Activated T-helper 1 cell treated with Interleukin-2 at 50 U/mL for 16 hours (primary cell): Measurements from ENCODE around the gene SSR4.

Experiments used
- DNase-seq: peaks from one replicate; pipeline ENCODE4 v3.0.0-alpha.2; 2020; ENCODE audit warnings: low read depth

The SSR4 gene

DNA sequence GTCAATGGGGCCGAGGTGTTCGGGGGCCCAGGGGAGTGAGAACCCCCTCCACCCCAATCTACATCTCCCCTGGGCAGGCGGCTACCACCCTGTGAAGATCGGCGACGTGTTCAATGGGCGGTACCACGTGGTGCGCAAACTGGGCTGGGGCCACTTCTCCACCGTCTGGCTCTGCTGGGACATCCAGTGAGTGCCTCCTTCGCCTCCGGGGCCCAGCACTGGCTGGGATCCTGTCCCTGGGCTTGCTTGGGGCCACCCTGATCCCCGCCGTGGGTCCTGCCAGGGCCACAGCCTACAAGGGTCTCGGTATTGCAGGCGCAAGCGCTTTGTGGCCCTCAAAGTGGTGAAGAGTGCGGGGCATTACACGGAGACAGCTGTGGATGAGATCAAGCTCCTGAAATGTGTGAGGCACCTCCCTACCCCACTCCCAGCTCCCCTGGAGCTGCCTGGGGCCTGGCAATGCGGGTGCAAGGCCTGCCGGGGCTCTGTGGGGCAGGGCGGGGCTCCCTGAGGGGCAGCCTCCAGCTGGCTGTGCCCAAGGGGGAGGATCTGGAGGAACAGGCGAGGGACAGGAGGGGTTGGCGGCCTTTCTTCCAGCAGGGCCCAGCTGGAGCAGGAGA lies 12.9 kb upstream of the SSR4 start:
- no peak for DNase-seq

DNA sequence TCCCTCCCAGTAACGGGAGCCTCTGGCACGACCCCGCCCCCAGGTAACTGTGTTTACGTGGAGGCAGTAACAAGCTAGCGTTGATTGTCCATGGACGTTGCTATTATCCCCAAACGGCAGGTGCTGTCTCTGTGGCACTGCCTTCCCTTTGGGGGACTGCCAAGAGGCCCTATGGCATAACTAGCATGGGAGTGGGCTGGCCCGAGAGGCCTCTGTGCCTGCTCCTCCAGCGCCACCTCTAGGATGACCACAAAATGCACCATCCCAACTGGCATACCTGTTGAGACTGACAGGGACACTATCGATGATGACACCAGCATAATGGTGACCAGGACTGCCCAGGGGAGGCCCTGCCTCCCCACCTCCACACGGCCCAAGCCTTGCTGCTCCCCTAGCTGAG lies 12.2 kb upstream of the SSR4 start:
- no peak for DNase-seq

DNA sequence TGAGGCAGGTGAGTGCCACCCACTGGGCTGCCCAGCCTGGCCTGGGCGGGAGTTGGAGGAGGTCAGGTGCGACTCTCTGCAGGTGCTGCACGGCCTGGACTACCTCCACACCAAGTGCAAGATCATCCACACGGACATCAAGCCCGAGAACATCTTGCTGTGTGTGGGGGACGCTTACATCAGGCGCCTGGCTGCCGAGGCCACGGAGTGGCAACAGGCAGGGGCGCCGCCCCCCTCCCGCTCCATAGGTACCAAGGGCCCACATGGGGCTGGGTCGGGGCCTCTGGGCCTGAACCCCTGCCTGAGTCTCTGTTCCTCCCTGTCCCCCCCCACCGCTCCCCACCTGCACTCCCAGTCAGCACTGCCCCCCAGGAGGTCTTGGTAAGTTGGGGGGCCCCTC lies 11.6 kb upstream of the SSR4 start:
- DNase-seq, result no peak

DNA sequence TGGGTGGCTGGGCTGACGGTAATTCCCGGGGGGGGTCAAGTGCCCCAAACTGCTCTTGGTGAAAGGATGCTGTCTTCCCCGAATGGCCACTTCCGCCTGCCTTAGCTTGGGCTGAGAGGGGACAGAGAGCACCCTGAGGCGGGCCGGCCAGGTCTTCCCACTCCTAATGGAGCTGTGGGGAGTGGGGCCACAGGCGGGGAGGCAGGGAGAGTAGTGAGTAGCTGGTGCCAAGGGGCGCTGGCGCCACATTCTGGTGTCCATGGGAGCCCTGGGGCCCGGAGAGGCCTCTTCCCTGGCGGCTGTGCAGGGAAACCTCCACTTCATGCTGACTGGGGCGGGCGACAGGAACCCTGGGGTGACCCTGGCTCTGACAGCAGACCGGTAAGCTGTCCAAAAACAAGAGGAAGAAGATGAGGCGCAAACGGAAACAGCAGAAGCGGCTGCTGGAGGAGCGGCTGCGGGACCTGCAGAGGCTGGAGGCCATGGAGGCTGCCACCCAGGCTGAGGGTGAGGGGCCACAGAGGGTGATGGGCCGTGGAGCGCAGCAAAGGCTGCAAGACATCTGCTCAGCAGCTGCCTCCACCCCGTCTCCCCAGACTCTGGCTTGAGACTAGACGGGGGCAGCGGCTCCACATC lies 11.0 kb upstream of the SSR4 start:
- DNase-seq, result no peak

DNA sequence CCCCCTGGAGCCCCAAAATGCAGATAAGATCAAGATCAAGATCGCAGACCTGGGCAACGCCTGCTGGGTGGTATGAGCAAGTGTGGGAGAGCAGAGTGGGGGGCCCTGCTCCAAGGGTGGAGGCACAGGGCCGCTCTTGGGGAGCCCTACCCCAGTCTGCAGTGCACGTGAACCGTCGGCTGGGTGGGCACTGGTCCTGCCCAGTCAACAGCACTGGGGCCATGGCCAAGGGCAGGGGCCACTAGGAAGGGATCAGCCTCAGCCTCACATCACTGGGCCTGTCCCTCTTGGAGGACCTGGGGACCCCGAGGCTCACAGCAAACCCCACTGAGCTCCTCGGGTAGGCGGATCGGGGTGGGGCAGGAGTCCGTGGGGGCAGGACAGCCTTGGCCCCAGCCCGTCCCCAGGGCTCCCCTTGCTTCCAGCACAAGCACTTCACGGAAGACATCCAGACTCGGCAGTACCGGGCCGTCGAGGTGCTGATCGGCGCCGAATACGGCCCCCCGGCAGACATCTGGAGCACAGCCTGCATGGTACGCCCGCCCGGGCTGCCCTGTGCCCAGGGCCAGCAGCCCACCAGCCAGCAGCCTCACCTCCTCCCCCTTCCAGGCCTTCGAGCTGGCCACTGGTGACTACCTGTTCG lies 10.0 kb upstream of the SSR4 start:
- DNase-seq, result no peak

DNA sequence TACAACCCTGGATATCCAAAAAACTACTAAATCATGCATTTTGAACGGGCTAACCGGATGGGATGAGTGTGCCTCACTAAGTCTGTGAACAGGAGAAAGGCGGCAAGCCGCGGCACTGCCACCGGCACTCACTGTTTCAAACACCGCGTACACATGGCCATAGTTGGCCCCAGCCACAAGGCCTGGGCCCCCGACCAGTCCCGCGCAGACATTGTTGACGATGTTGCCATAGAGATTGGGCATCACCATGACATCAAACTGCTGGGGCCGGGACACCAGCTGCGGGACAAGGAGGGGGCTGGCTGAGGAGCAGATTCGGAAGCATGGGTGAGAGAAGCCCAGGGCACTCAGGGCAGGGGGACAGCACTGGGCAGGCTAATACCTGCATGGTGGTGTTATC lies 7.8 kb upstream of the SSR4 start:
- no peak for DNase-seq

- no peak for DNase-seq
Measured at GRCh38 chrX:153789654-153790053, 4.8 kb upstream of the SSR4 start.

DNA sequence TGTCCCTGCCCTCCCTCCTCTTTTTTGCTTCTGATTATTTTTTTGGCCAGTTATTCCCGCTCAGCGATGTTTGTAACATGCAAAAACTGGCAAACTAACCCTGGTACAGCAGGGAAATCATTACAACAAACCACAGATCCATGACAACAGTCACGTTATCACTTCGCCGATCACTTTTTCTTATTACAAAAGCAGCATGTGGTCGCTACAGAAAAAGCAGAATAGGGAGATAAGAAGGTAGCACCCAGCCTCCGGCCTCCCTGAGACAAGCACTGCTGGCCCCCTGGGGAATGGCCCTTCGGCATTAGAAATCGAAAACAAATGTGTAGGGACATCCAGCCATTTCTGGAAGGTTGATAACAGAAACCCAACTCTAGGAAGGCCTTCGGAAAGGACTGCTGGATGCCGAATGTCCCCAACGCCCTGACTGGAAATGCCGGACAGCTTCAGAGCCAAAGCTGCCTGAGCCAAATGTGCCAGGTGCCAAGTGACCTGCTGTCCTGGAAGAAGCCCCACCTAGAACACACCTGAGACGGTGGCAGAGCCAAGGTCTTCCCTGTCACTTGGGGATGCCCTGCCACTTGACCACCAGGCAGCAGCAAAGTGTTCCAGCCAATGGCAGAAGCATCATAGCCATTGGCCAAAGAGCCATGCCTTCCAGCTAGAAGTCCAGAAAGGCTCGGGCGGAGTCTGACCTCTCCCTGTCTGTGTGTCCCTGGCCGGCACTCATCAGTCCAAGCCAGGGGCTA lies 3.2 kb upstream of the SSR4 start:
- DNase-seq, result no peak

DNA sequence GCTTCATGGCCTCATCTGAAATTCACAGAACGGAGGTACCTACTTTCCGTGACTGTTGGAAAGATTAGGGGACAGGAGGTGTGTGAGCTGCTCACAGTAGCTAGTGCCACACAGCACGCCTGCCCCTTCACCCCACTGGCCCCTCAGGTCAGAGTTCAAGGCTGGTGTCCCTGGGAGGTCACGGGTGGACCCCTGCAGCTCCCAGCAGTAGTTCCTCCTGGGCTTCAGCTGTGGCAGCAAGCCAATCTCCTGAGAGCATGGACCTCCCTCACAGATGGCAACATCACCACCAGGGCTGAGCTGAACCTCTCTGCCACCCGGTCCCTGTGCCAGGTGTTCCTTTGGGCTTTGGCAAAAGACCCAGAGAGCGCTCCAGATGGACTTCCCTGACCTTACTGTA lies 2.1 kb upstream of the SSR4 start:
- DNase-seq, result no peak

DNA sequence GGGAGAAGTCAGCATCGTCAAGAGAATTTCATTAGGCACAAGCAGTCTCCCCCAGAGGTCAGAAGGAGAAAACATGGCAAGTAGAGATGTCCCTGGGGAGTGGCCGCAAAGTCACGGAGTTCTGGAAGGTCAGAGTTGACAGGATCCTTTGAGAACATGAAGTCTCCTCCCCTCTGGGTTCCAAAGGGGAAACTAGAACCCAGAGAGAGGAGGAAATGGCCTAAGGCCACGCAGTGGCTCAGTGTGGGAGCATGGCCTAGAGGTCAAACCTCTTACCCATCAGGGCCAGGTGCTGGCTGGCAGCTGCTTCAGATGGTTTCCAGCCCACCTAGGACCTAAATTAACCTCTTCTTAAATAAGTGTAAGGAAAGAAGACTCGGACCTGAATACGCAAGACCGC lies 1.2 kb upstream of the SSR4 start:
- no peak for DNase-seq

DNA sequence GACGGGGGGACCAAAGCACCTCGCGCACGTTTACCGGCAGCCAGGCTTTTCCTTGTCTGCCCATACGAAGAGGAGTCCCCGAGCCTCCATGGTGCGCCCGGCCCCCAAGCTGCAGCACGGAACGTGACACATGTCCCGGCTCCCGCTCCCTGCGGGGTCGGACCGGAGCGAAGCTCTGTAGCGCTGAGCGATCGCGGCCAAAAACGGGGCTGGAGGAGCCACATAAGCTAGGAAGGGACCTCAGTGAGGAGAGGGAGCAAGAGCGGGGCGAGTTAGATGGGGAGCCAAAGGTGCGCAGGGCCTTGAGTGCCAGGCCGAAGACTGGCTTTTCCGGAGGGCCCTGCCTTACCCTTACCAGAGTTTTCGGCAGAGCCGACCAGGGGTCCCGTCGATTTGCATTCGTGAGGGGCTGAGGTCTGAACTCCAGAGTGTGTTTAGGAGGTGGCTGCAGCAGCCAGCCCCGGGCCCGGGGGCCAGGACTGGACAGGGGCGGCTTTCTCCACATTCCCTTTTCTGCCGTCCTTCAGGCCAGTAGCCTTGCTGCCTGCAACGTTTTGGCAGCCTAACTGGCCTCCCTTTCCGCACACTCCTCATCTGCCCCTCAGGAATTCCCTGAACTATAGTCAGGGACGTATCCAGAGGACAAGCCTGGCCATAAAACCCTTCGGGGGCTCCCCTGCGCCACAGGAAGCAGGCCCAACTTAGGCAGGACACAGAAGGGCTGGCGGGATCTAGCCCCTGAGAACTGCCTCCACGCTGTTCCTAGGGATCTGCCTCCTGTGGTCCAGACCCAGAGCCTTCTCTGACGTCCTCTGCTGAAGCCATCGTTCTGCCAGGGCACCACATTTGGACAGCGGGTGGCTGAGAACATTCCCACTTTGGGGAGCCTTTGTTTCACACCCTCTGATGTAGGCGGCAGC lies 689 bp downstream of the SSR4 start:
- DNase-seq, result no peak

- no peak for DNase-seq
Measured at GRCh38 chrX:153797415-153798015, 3.0 kb downstream of the SSR4 start.

GRCh38 chrX:153799326-153799725 lies 4.9 kb downstream of the SSR4 start:
- no peak for DNase-seq

DNA sequence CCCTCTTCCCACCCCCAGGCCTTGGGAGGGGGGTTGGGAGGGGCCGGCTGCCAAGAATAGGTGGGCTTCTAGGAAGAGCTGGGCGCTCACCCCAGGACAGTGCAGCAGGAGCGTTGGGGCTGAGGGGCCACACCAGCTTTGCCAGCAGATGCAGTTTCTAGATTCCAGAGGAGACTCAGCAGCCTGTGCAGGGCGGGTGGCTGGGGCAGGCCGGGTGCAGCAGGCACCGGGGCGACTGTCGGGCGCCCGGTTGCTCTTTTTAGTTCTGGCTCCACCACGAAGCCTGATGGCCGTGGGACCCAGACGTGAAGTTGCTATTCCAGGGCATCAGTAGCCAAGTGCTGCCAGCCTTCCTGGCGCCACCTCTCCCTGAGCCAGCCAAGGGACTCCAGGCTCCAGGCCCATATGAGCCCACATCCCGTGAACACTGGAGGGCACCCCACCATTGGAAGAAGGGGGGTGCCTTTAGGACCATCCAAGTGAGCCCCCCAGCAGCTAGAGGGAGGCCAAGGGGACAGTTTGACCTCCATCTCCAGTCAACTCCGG lies 5.8 kb downstream of the SSR4 start:
- no peak for DNase-seq

DNA sequence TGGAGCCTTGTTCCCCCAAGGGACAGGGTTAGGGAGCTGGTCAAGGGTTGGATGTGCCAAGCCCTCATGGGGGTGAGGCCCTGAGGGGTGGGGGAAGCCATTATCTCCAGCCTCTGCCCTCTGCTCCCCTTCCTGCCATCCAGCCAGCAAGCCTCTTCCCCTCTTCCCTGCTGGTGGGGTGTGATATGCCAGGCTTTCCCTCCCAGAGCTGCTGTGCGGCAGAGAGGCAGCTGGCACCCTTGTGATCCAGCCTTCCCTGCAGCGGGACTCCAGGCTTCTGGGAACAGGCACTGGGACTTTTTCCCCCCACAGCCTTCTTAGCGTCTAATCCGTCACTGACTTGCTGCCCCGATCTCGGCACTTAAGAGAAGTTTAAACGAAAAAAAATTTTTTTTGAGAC lies 6.3 kb downstream of the SSR4 start:
- no peak for DNase-seq

GRCh38 chrX:153801669-153802068 lies 7.2 kb downstream of the SSR4 start:
- DNase-seq, result no peak

- DNase-seq, result no peak
Measured at GRCh38 chrX:153802513-153803045, 8.1 kb downstream of the SSR4 start.

DNA sequence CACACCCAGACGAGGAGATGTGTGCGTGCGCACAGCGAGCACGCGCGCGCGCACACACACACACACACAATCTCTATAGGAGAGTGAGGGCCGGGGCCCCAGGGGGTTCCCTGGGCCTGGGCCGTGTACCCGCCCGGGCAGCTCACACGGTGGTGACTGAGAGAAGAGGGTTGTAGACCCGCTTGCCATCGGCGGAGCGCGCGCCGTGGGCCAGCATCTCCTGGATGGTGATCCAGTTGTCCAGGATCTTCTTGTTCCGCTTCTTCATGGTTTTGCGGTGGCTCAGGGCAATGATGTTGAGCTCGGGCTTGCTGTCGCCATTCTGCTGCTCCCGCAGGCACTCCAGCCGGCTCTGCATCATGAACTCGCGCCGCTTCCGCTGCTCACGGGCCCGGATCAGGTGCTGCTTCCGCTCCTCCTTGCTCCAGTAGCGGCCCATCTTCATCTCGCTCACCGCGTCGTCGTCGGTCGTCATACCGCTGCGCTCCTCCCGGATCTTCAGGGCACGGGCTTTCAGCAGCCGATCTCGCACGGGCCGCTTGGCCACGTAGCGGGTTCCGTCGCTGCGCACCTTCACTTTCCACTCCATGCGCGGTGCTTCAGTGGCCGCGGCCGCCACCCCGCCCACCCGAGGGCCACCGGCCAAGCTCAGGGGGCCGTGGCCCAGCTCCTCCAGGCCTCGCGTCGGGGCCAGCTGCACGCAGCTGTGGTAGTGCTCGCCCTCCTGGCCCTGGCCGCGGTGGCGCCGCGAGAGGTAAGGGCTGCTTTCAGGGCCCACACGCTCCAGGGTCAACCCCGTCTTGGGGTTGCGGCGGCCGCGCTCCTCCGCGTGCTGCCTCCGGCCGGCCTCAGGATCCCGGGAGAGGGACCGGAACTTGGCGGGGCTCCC lies 9.0 kb downstream of the SSR4 start:
- no peak for DNase-seq

DNA sequence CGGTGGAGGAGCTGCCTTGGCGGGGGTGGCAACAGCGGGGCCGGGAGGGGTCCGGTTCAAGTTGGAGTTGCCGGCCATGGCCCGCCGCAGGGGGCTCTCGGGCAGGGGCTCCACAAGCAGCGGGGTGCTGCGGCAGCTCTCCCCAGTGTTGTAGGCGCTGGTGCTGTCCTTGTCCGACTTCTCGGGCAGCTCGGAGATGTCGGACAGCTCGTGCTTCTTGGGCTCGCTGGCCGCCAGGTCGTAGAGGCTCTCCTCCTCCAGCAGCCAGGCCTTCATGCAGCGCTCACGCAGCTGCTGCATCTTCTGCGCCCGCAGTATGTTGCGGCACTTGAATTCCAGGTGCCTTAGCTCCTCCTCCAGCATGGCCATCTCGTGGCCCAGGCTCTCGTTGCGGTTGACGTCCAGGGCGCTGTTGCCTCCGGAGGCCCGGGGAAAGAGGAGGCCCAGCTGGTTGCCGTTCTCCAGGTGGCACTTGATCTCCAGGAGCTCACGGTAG lies 9.7 kb downstream of the SSR4 start:
- DNase-seq, result no peak

- DNase-seq, result no peak
Measured at GRCh38 chrX:153804621-153805020, 10.2 kb downstream of the SSR4 start.
